Cortex of kidney (tissue), 1 donor: ENCODE data around the gene PTPRN2.
"Not testable (repeated sequence)": the region's sequence is repeated elsewhere in the genome, so short reads cannot be mapped to it uniquely, and the experiment has no call there.

ENCODE experiments used
- DNase-seq: peaks from one replicate; lab custom pipeline; 2025; lab: John Stamatoyannopoulos, UW

Gene PTPRN2

DNA sequence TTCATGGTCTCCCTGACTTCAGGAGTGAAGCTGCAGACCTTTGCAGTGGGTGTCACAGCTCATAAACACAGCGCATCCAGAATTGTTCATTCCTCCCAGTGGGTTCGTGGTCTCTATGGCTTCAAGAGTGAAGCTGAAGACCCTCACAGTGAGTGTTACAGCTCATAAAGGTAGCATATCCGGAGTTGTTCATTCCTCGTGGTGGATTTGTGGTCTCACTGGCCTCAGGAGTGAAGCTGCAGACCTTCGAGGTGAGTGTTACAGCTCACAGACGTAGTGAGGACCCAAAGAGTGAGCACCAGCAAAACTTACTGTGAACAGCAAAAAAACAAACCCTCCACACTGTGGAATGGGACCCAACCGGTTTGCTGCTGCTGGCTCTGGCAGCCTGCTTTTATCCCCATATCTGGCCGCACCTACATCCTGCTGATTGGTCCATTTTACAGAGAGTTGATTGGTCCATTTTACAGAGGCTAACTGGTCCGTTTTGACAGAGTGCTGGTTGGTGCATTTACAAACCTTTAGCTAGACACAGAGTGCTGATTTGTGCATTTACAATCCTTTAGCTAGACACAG, 308.8 kb downstream of the PTPRN2 start:
- no peak for DNase-seq

DNA sequence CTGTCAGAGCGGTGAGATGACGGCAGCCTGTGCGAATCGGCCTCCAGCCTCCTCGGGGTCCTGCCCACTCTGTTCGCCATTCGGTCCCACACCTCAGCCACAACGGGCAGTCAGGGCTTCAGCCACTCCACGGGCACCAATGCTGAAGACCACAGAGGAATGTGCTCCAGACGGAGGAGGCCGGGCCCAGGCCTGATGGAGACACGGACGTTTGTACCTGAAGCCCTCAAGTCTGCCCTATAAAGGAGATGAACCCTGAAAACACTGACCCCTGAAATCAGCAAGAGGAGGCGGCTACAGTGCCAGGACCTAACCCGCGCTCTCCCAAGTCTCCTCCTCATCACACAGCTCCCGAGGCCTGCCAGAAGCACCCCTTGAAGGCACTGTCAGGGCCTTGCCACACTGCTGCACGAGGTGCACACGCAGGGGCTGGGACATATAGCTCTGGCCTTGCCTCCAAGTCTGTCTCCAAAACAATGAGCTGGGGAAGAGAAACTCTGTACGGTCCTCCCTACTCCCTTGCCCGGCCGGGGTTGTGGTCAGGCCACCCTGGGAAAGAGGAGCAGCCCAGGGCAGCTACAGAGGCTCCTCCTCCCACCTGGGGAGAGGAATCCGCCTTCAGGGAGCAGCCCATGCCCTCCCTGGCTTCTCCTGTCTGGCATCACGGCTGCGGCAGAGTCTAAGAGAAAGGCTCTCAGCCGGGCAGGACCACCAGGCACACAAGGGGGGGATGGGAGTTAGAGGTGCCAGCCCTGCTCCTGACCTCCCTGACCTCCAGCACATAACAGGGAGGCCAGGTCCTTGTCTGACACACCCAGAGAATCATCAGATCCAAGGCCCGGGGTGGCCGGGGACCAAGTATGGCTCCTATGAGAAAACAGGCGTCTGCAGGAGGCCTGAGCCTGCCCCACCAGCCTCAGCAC, 310.1 kb downstream of the PTPRN2 start:
- DNase-seq: no peak

DNA sequence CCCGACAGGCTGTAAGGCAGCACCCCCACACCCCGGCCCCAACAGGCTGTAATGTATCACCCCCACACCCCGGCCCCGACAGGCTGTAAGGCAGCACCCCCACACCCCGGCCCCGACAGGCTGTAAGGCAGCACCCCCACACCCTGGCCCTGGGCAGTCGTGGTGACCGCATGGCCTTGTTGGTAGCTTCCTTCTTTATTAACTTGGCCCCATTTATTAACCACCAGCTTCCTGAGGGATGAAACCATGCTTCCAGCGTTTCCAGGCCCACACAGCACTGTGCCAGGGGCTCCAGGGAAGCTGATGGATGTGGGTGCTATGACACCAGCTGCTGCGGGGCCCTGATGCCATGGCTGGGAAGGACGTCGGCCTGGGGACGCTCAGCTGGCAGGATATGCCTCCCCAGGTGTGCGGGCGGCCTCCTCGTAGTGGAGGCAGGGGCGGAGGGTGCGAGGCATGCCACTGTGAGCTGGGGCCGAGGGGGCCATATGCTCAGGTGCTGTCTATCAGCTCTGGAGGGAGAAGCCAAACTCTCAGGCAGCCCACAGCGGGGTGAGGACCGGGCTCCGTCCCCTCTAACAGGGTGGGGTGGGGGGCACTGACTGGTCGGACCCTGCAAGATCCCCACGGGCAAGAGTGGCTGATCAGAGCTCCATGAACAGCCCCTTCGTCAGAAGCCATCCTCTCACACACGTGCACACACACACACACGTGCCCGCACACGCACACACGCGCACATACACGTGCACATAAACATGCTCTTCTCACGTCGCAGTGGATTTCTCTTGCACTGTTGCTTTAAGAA, 311.0 kb downstream of the PTPRN2 start:
- DNase-seq: no peak

DNA sequence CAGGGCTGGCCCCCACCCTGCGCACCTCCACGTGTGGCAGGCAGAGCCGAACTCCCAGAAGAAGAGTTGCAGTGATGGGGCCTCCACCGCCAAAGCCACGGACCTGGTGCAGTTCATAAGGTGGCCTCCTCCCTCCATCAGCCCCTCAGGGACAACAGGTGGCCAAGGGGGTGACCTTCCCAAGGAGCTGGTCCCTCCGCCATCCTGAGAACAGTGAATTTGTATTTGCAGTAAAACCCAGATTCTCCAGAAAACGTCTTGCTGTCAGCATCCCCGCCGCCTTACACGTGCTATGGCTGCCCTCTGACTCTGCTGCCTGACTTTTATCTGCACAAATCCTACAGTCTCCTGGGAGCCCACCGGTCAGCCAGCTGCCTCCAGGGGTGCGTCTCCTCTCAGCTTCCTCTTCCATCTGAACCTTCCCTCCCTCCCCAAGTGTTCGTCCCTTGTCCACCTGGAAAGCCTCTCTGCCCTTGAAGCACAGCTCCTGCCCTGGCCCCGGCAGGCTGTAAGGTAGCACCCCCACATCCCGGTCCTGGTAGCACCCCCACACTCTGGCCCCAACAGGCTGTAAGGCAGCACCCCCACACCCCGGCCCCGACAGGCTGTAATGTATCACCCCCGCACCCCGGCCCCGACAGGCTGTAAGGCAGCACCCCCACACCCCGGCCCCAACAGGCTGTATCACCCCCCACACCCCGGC, 311.8 kb downstream of the PTPRN2 start:
- DNase-seq: no peak

DNA sequence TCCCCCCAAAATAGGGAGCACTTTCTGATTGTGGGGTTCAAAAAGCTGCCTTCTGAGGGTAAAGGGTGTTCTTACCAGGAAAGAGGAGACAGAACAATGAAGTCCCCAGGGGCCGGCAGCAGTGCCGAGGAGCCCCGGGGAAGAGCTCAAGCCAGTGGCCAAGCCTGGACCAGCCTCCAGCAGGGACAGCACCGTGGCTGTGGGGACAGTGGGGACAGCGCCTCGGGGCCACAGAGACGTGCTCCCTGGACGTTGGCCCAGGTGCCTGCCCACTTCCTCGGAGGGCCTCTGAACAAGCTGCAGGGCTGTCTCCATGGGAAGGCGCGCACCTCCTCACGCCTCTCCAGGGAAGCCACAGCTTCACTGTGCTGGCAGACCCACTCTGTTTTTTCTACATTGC, 312.6 kb downstream of the PTPRN2 start:
- no peak for DNase-seq

DNA sequence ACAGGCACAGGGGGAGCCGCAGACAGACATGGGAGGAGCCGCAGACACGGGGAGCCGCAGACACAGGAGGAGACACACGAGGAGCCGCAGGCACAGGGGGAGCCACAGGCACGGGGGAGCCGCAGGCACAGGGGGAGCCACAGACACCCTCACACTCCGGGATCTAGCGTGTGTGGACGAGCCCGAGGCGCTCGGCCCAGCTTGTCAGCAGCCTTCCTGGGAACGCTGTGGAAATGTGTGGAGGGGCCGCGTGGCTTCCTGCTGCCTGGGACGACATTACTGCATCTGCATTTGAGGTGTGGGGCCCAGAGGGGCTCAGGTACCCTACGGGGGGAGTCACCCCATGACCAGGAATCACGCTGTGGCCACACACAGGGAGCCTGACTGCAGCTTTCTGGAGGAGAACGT, 313.2 kb downstream of the PTPRN2 start:
- no peak for DNase-seq

DNA sequence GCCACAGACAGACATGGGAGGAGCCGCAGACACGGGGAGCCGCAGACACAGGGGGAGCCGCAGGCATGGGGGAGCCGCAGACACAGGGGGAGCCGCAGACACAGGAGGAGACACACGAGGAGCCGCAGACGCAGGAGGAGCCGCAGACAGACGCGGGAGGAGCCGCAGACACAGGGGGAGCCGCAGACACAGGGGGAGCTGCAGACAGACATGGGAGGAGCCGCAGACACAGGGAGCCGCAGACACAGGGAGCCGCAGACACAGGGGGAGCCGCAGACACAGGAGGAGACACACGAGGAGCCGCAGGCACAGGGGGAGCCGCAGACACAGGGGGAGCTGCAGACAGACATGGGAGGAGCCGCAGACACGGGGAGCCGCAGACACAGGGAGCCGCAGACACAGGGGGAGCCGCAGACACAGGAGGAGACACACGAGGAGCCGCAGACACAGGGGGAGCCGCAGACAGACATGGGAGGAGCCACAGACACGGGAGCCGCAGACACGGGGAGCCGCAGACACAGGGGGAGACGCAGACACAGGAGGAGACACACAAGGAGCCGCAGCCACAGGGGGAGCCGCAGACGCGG, 313.8 kb downstream of the PTPRN2 start:
- not testable (repeated sequence) for DNase-seq

DNA sequence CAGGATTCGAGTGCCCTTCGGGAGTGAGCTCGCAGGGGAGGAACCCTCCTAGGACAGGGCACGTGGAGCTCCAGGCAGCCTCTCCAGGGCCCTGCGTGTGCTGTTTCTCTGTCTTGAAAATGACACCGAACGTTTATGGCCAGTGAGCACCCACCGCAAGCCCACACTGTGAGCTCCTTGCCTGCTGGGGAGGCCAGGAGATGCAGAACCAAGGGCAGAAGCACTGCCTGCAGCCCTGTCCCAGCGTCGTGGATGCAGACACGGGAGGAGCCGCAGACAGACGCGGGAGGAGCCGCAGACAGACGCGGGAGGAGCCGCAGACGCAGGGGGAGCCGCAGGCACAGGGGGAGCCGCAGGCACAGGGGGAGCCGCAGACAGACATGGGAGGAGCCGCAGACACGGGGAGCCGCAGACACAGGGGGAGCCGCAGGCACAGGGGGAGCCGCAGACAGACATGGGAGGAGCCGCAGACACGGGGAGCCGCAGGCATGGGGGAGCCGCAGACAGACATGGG, 314.4 kb downstream of the PTPRN2 start:
- no peak for DNase-seq

DNA sequence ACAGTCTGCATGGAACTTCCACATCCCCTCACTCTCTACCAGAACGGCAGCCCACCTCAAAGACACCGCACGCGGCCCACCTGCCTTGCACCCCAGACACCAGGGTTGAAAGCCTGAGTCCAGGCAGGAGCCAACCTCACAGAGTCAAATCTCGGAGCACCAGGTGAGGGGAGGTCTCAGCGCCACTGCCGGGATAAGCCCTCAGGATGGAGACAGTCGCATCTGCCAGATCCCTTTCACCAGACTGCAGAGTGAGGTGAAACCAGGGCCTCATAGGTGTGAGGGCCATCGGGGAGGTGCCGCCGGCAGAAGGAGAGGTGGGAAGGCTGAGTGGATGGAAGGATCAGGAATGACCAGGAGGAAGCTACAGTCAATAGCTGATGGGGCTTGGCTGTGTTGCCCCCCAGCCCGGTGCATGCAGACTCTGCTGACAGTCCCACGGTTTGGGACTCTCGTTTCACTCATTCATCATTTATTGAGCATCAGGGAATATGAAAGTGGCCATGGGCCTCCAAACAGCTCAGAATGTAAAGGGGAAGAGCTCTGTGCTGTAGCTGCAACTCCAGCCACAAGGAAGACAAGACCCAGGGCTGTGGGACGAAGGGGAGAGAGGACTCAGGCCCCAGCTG, 315.0 kb downstream of the PTPRN2 start:
- DNase-seq: no peak

DNA sequence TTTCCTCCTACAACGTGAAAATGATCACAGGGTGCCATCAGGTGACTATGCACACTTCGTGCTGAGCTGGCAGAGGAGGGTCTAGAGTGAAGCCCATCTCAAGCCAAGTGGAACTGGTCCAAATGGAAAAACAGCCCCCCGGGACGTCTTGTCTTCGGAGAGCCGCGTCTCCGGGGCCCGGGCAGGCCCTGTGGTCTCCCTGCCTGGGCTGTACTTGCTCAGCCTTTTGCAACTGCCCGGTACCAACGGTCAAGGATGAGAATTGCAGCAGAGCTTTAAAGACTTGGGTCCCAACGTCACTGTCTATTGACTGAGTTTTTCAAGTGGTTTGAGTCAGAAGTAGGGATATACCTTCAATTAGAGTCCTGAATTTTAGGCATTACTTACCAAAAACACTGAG, 315.5 kb downstream of the PTPRN2 start:
- DNase-seq: no peak

DNA sequence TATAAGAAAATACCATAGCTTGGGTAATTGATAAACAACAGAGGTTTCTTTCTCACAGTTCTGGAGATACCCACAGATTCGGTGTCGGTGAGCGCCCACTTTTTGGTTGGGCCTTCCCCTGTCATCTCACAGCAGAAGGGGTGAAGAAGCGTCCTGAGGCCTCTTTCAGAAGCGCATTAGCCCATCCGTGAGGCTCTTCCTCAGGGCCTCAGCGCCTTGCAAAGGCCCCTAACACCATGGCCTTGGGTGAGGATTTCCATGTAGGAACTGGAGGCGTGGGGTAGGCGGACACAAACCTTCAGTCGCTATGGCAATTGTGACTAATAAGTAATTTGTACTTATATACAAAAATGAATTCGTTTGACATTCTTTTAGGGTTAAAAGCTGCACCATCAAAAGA, 316.0 kb downstream of the PTPRN2 start:
- no peak for DNase-seq

DNA sequence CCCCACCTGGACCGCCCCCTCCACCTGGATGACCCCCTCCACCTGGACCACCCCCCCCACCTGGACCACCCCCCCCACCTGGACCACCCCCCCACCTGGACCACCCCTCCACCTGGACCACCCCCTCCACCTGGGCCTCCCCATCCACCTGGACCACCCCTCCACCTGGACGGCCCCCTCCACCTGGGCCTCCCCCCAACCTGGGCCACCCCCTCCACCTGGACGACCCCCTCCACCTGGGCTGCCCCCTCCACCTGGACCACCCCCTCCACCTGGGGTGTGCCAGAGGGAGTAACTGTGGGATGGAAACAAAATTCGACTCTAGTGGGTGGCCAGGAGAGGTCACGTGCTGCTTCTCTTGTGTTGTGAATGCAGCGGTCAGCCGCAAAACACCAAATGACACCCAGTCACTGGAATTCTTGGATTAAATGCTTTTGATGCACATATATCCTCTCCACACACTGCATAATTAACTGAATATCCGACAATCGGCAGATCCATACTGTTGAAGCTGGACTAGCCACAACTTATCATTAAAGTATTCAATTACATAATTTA, 316.7 kb downstream of the PTPRN2 start:
- DNase-seq: no peak

DNA sequence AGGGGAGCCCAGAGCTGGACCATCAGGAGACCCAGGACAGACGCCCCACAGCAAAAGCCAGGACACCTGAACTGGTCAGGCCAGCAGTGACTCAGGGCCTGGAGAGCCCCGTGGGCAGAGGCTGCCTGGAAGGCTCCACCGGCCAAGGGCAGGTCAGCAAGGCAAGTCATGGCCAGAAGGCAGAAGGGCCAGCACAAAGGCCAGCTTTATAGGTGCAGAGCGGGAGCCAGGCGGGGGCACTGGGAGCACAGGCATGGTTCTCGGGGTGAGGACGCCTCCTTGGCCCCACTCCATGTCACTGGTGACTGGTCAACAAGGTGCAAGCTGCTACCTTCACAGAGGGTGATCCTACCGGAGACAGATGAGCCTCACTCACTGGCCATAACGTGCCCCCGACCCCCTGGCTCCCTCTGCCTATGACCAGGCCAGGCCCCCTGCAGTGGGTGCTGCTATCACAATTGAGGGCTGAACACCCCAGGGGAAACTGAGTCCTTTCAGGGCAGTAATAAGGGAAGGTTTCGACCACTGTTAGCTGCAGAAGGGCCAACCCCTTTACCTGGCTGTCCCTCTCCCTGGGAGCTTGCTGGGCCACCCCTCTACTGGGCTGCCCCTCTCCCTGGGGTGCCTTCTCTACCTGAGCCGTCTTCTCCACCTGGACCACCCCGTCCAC, 317.4 kb downstream of the PTPRN2 start:
- no peak for DNase-seq

DNA sequence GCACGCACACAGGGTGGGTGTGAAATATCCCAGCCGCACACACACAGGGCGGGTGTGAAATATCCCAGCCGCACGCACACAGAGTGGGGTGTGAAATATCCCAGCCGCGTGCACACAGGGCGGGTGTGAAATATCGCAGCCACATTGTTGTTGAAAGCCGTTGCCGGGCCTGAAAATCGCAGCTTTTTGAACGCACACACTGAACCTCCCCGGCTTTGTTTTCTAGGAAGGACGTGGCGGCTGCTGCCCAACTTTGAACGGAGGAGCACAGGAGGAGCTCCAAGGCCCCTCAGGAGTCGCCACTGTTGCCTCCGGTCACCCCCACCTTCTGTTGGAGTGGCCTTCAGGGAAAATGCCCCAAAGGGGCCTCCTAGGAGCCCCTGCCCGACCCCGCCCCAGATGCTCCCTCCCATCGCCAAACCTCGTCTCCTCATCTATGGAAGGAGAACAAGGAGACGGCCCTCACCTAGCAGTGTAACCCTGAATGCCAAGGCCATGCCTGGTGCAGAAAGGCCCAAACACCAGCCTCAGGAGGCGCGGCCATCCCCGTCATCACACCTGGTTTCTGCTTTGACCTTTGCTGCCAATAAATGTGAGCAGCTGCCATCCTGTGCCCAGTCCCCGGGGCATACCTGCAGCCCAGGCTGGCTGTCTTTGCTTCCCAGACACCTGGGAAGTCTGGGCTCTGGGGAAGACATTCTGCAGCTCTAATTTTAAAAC, 318.6 kb downstream of the PTPRN2 start:
- DNase-seq: no peak

DNA sequence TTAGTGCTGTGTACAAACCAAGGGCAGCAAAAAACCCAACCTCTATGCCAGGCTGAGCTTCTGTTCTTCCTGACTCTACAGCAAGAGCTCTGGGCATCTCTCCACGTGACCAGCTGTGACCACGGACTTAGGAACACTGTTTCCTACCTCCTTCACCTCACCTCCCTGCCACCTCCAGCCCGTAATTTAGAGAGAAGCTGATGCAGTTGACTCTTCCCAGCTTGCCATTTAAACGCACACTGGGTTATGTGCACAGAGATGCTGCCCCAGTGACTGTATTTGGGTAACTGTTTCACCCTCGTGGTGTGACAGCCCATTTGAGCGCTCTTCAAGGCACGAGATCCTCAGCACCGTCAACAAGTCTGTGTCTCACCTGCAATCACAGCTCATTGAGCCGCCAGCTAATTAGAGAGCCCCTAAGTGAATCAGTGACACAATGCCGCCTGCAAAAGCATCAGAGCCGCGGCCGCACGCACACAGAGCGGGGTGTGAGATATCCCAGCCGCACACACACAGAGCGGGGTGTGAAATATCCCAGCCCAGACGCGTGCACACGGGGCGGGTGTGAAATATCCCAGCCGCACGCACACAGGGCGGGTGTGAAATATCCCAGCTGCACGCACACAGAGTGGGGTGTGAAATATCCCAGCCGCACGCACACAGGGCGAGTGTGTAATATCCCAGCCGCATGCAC, 319.7 kb downstream of the PTPRN2 start:
- no peak for DNase-seq

DNA sequence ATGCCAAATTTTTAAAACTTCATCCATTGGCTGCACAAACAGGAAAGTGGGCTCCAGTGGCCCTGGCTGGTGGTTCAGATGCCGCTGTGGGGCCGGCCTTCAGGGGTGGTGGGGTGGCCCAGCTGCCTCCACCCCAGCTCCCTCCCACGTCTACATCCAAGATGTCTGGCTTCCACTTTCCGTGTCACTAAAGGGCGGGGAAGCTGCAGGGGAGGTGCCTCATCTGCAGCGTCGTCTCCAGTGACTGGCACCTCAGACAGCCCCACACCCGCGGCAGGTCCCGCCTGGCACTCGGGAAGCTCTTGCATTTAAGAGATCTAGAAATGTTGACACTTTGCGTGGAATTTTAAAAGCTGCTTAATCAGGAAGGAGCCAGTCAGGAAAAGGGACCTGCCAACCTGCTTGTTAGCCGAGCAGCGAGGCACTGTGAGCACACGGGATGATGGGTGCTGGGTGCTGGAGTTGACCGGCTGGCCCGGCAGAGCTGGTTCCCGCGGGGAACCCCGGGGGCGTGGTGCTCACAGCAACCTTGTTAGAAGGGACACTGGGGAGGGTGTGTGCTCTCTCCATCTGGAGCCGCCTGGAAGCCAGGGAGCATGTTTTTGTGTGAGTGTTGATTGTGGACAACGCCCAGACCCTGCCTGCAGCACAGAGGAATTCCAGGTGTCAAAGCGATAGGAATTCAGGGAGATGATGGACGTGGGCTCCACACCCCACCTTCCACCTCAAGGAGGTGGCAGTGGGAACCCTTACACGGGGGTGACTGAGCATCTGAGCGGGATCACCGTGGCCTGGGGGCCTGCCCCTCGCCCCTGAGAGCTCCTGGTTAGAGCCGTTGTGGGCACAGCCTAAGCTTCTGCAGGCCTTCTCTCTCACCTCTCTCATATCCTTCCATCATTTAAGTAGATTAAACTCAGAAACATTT, 320.5 kb downstream of the PTPRN2 start:
- no peak for DNase-seq

DNA sequence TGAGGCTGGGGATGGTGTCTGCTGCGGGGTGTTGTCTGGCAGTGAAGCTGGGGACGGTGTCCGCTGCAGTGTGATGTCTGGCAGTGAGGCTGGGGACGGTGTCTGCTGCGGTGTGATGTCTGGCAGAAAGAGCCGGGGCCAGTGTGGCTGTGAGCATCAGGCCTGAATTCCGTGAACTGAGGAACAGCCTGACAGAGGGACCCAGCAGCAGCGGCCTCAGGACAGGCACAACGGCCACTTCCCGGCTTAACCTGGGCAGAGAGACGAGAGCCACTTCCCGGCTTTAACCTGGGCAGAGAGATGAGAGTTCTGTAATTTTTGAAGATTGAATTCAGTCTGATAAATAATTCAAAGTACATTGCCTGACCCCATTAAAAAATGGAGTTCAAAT, 321.2 kb downstream of the PTPRN2 start:
- DNase-seq: no peak

DNA sequence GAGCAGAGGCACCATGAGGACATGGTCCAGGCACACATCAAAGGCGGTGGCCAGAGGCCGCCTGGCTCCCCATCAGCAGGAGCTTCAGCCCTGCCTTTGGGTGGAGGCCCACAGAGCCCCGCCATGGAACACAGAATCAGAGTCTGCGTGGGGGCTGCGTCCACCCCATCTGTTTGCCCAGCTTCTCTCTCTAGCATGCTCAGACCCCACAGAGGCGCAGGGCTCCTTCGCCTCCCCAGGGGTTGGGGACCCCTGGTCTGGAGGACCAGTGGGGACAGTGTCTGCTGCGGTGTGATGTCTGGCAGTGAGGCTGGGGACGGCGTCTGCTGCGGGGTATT, 321.9 kb downstream of the PTPRN2 start:
- no peak for DNase-seq
